Heart right ventricle (tissue), 16 donors: ENCODE results near the gene LAMA4. TPM values are rescaled to one million over a fixed set of nuclear protein-coding genes. Genes with fewer than 3 reads are reported as not detected.
A peak's percentile ranks its signal among the peaks of the same experiment; 100 is the strongest.

Experiments
- ATAC-seq, 8 donors: fragments of 200-7000 bp; cut with Tn5 transposase; one replicate each; pipeline ENCODE4 v1.9.1; 2020; ENCODE audit warnings: mild to moderate bottlenecking in 8 of 8, moderate library complexity in 8 of 8, moderate number of reproducible peaks in 1 of 8
- DNase-seq, 2 donors: peaks; one replicate each; pipeline ENCODE4 v3.0.0-alpha.2; 2020
- H3K27ac ChIP-seq, 10 donors: fragments of 200-600 bp; sonication (generic) in 2 of 10; one replicate each; pipeline versions ENCODE4 v1.5.0 to v1.8.0; 2020 to 2022; ENCODE audit warnings: mild to moderate bottlenecking in 3 of 10
- H3K27me3 ChIP-seq, 7 donors: fragments of 200-600 bp; one replicate each; pipeline ENCODE4 v1.8.0; 2021 to 2022; ENCODE audit warnings: mild to moderate bottlenecking in 2 of 7
- H3K36me3 ChIP-seq, 9 donors: fragments of 200-600 bp; sonication (generic) in 1 of 9; one replicate each; pipeline versions ENCODE4 v1.5.0 to v1.8.0; 2020 to 2022; ENCODE audit warnings: mild to moderate bottlenecking in 2 of 9
- H3K4me1 ChIP-seq, 9 donors: fragments of 200-600 bp; sonication (generic) in 1 of 9; one replicate each; pipeline versions ENCODE4 v1.5.0 to v1.8.0; 2020 to 2022; ENCODE audit warnings: mild to moderate bottlenecking in 4 of 9
- H3K4me3 ChIP-seq, 10 donors: fragments of 200-600 bp; sonication (generic) in 2 of 10; one replicate each; pipeline versions ENCODE4 v1.5.0 to v1.8.0; 2020 to 2022; ENCODE audit warnings: mild to moderate bottlenecking in 7 of 10, moderate library complexity in 2 of 10
- H3K9me3 ChIP-seq, 11 donors: fragments of 200-600 bp in 10 of 11; sonication (generic) in 2 of 11; one replicate each; pipeline versions ENCODE4 v1.5.0 to v1.8.0; 2013 to 2022; ENCODE audit warnings: mild to moderate bottlenecking in 2 of 11, control low read depth in 1 of 11, moderate library complexity in 1 of 11
- whole genome bisulfite sequencing, 2 donors: extraction: QIAGEN DNeasy Blood & Tissue Kit; methylation state at CpG; one replicate each; pipeline ENCODE4 v1.1.7; 2013; ENCODE audit warnings: inconsistent platforms in 1 of 2; 5-methylcytosine and 5-hydroxymethylcytosine counted together
- intact Hi-C, 10 donors: fragments of 100-400 bp; cut with DNase I; formaldehyde crosslinking; loops; one replicate each; pipeline versions ENCODE4 v1.11.1 to v1.14.2; 2022
- polyA plus RNA-seq, 2 donors: library from polyadenylated mRNA; stranded (reverse); fragments of 200-250 nt; gene quantifications; one replicate each; pipeline ENCODE4 v1.2.3, GENCODE V29; 2013
- total RNA-seq, 10 donors: library from RNA; stranded (reverse); fragmentation: NEBNext Ultra II Directional in 3 of 10; extraction: Animal tissue kit (Norgen Biotek cat#: 25700) in 3 of 10; gene quantifications; one replicate each; pipeline versions ENCODE4 v1.2.1 to v1.2.4, GENCODE V29; 2021 to 2023
- TF ChIP-seq, protein P1 (sequence below), 9 donors: fragments of 200-600 bp; sonication (generic) in 2 of 9; IDR thresholded peaks; one replicate each; pipeline versions ENCODE4 v1.5.0 to v1.8.0; 2021 to 2022; ENCODE audit warnings: antibody characterized with exemption in 9 of 9, mild to moderate bottlenecking in 5 of 9, moderate library complexity in 1 of 9
- donor health status: Arrhythmogenic right ventricular cardiomyopathy.
- donor health status: ischemic (EF 13 %, LVEDD 7.1; RV severe dilation, severe dysfunction).
- donor health status: healthy with polysubstance abuse.
- donor health status: DM: no; HTN: yes; CAD: no.
- donor health status: DM: no; HTN: no; CAD: no.
- donor health status: ischemic (EF 25% LVEDD 6.9; RV normal size, moderate dysfunction).
- donor health status: ischemic (EF 25% LVEDD 5.7; RV mildly dilated, moderate dysfunction).
- donor health status: healthy.
- donor health status: DM: yes; HTN: yes; CAD: no.
- donor health status: Ischemic cardiomyopathy.
- donor health status: ischemic (EF 35%, LVEDD 5.7; RV mildly dilated, moderate dysfunction).
- donor health status: nonischemic (EF 11% LVEDD 7.7; RV severe dilation, severe dysfunction).
- donor health status: DM: yes; HTN: yes; CAD: no.
- donor health status: PGD.
- donor health status: ischemic (EF 29% LVEDD 5.4; RV normal size, mild dysfunction).
- donor health status: nonischemic (EF 23%, LVEDD 6.1; RV moderate dilation, normal function).

Gene LAMA4
- total and polyA plus RNA-seq, 12 donors, result 23.7 to 103 (median 82.5) TPM

DNA sequence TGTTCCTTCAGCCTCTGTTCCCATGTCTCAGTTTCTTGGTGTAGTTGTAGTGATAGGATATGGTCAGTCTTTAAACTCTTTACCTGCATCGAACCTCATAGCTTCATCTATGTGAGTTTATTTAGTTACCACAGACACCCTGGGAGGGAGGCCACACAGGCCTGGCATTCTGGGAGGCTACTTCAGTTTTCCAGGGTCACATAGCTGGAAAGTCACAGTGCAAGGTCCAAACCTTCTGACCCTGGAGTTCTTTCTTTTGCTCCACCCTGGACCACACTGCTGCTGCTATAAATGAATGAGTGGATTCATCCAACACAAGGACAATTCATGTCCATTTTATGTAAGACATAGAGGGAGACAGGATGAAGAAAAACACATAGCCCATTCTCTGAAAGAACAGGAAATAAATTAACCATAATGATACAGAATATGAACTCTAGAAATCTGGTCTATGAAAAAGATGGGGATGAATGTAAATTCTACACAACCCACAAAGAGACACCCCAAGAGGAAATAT is 60.8 kb downstream of the LAMA4 start:
- DNase-seq (no peak), ATAC-seq (peak in 4 of 8 donors; percentile 8 to 37 (median 18))
- Histone ChIP-seq H3K27me3 (no peaks in the 10 kb centered on the region), H3K4me1 (peaks cover 10 to 72% (median 39%) of the 10 kb centered on the region in 9 donors), H3K9me3 (no peaks in the 10 kb centered on the region), H3K27ac (peak overlapping the region in 6 of 10 donors; percentile 18 to 73 (median 46)), H3K4me3 (no peak overlapping the region), H3K36me3 (peaks cover 0 to 81% (median 21%) of the 10 kb centered on the region in 9 donors)
- TF ChIP-seq, protein P1, sequence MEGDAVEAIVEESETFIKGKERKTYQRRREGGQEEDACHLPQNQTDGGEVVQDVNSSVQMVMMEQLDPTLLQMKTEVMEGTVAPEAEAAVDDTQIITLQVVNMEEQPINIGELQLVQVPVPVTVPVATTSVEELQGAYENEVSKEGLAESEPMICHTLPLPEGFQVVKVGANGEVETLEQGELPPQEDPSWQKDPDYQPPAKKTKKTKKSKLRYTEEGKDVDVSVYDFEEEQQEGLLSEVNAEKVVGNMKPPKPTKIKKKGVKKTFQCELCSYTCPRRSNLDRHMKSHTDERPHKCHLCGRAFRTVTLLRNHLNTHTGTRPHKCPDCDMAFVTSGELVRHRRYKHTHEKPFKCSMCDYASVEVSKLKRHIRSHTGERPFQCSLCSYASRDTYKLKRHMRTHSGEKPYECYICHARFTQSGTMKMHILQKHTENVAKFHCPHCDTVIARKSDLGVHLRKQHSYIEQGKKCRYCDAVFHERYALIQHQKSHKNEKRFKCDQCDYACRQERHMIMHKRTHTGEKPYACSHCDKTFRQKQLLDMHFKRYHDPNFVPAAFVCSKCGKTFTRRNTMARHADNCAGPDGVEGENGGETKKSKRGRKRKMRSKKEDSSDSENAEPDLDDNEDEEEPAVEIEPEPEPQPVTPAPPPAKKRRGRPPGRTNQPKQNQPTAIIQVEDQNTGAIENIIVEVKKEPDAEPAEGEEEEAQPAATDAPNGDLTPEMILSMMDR (IDR thresholded peaks at IDR 0.05), result no peak
- intact Hi-C loops, result loop anchor here in 3 of 10 donors (2.0 to 10.0 kb wide), 2 partner anchors 21 to 61 kb away; partner anchors contain the start of gene LAMA4 (in 2 of the 3)
- WGBS, 2 donors, result 50 to 90% methylated on average over 1 of the region's 1 CpG

DNA sequence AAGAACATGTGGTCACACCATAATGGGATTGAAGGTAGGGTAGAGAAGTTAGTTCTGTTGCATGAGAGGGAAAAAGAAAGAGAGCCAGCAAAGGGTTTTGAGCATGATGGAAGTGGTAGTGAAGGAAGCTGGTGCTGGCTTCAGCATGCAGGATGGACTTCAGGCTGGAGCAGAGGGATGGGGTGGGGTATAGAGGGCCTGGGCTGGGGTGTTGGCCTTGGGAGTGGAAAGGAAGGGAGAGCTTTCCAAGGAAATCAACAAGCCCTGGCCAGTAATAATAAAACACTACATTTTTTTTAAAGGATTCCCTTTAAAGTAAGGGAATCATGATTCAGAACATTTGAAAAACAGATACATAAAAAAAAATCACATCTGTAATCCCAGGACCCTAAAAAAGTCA is 61.2 kb downstream of the LAMA4 start:
- ATAC-seq, result peak in 7 of 8 donors; percentile 48 to 86 (median 75)
- H3K4me1 ChIP-seq, result peaks cover 8 to 68% (median 34%) of the 10 kb centered on the region in 9 donors
- TF ChIP-seq, protein P1 (IDR thresholded peaks at IDR 0.05), result no peak
- DNase-seq, result peak; percentile 27 to 28
- intact Hi-C loops, result loop anchor here in 2 of 10 donors (10.0 kb wide), 1 partner anchor 62 kb away; the partner anchor contains the start of gene LAMA4 (in 2 of the 2)
- no peaks in the 10 kb centered on the region for H3K27me3 ChIP-seq
- H3K36me3 ChIP-seq, result peaks cover 0 to 81% (median 22%) of the 10 kb centered on the region in 9 donors
- peak overlapping the region in 3 of 10 donors; percentile 41 to 73 (median 51) for H3K27ac ChIP-seq
- no peak overlapping the region for H3K4me3 ChIP-seq
- no peaks in the 10 kb centered on the region for H3K9me3 ChIP-seq

DNA sequence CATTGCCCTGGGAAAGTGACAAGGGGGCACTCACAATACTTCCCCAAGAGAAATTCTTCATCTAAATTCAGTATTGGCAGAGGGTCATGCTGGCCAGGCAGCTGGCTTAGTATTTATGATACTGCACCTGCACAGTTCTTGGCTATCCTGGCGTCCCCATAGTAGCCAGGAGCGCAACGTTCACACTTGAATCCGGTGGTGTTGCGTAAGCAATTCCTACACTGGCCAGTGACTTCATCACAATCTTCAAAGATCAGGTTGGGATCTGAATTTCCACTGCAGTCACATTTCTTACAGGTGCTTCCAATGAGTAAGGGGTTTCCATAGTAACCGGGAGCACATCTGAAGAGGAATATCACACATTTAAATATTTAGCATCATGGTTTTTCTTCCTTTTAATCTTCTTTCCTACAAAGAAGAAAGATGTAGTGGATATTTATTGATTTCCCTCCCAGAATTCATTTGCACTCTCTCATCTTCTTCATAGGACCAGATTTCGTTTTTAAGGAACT is 62.8 kb downstream of the LAMA4 start:
- 87 to 98% methylated on average over 7 of the region's 7 CpGs for WGBS, 2 donors
- ATAC-seq (no peak), DNase-seq (no peak)
- H3K9me3 ChIP-seq, result no peaks in the 10 kb centered on the region
- no peaks in the 10 kb centered on the region for H3K27me3 ChIP-seq
- H3K27ac ChIP-seq, result no peak overlapping the region
- intact Hi-C loops, result loop anchor here in 2 of 10 donors (10.0 kb wide), 1 partner anchor 63 kb away; the partner anchor contains the start of gene LAMA4 (in 2 of the 2)
- H3K4me3 ChIP-seq, result no peak overlapping the region
- peaks cover 0 to 81% (median 36%) of the 10 kb centered on the region in 9 donors for H3K36me3 ChIP-seq
- H3K4me1 ChIP-seq, result peaks cover 5 to 52% (median 27%) of the 10 kb centered on the region in 9 donors
- TF ChIP-seq, protein P1 (IDR thresholded peaks at IDR 0.05), result no peak

DNA sequence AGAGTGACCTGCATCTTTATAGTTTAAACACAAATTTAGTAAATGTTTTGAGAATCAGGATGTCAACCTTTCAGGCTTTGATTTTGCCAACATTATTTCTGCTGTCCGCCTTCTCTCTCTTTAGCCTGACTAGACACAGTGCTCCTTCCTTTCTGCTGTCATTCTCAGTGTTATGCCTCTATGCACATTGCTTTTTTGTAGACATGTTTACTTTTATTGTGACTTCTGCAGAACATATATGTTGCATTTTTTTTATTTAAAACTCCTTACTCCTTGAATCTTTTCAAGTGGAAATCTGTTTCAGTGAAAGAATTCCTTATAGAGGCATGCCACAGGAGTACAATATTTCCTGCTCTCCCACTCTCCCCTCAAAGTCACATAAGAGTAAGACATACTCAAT is 64.2 kb downstream of the LAMA4 start:
- DNase-seq (no peak), ATAC-seq (no peak)
- Histone ChIP-seq H3K27me3 (no peaks in the 10 kb centered on the region), H3K4me3 (no peak overlapping the region), H3K27ac (peak overlapping the region in 3 of 10 donors; percentile 38 to 39 (median 39)), H3K9me3 (no peaks in the 10 kb centered on the region), H3K36me3 (peaks cover 0 to 88% (median 48%) of the 10 kb centered on the region in 9 donors), H3K4me1 (peaks cover 5 to 46% (median 26%) of the 10 kb centered on the region in 9 donors)
- TF ChIP-seq, protein P1 (IDR thresholded peaks at IDR 0.05), result no peak
- 94 to 95% methylated on average over 1 of the region's 1 CpG for WGBS, 2 donors
- intact Hi-C loops, result loop anchor here in 2 of 10 donors (10.0 kb wide), 1 partner anchor 65 kb away; the partner anchor contains the start of gene LAMA4 (in 2 of the 2)
